Small intestine (tissue), 7 donors: ENCODE results near the gene SH3GL1. TPM values are rescaled to one million over a fixed set of nuclear protein-coding genes. Genes with fewer than 3 reads are reported as not detected.

ENCODE experiments used
- DNase-seq, 2 donors: peaks; one replicate each; pipeline versions ENCODE4 v3.0.0 to v3.0.0-alpha.2; 2013
- FAIRE-seq: peaks from 2 replicates; lab custom pipeline; 2012; peaks lifted over from hg19 to GRCh38; lab: Jason Lieb, UNC
- H3K27ac ChIP-seq, 3 donors: one replicate each; pipeline ENCODE4 v1.5.1; 2013; ENCODE audit warnings: low read length in 2 of 3, mild to moderate bottlenecking in 2 of 3, control low read depth in 1 of 3, inconsistent platforms in 1 of 3, low read depth in 1 of 3, moderate library complexity in 1 of 3
- H3K27me3 ChIP-seq, 3 donors: one replicate each; pipeline ENCODE4 v1.6.1; 2013; ENCODE audit warnings: low read length in 3 of 3, inconsistent platforms in 1 of 3; ENCODE audit not compliant: control insufficient read depth in 3 of 3, insufficient read depth in 3 of 3
- H3K36me3 ChIP-seq, 3 donors: one replicate each; pipeline ENCODE4 v1.6.1; 2013; ENCODE audit warnings: low read length in 3 of 3, inconsistent platforms in 1 of 3, low read depth in 1 of 3, mild to moderate bottlenecking in 1 of 3, moderate library complexity in 1 of 3; ENCODE audit not compliant: control insufficient read depth in 3 of 3, insufficient read depth in 2 of 3
- H3K4me1 ChIP-seq, 3 donors: one replicate each; pipeline ENCODE4 v1.6.1; 2013; ENCODE audit warnings: low read length in 2 of 3, inconsistent platforms in 1 of 3, low read depth in 1 of 3, mild to moderate bottlenecking in 1 of 3, moderate library complexity in 1 of 3; ENCODE audit not compliant: control insufficient read depth in 3 of 3, insufficient read depth in 2 of 3
- H3K4me3 ChIP-seq, 3 donors: one replicate each; pipeline ENCODE4 v1.5.1; 2013; ENCODE audit warnings: low read length in 3 of 3, control low read depth in 1 of 3, inconsistent platforms in 1 of 3, low read depth in 1 of 3, mild to moderate bottlenecking in 1 of 3, moderate library complexity in 1 of 3
- H3K9me3 ChIP-seq, 2 donors: one replicate each; pipeline ENCODE4 v1.6.1; 2013; ENCODE audit warnings: low read depth in 1 of 2, low read length in 1 of 2; ENCODE audit not compliant: control insufficient read depth in 2 of 2, insufficient read depth in 1 of 2
- WGBS, 3 donors: extraction: QIAGEN DNeasy Blood & Tissue Kit; methylation state at CpG; one replicate each; pipeline ENCODE4 v1.1.7; 2013; 5-methylcytosine and 5-hydroxymethylcytosine counted together
- polyA plus RNA-seq, 4 donors: library from polyadenylated mRNA; stranded (reverse) in 3 of 4; unstranded in 1 of 4; fragments of 200-250 nt in 3 of 4; fragments of 120-200 nt in 1 of 4; gene quantifications; one replicate each; pipeline versions ENCODE4 v1.2.1 to v1.2.3, GENCODE V29; 2013
- donor health status: healthy with polysubstance abuse.
- donor health status: control.
- donor health status: control.
- donor health status: Bipolar disorder and iron deficiency.
- donor health status: healthy.

SH3GL1 gene
- polyA plus RNA-seq, 4 donors, result 64.9 to 132 (median 104) TPM

GRCh38 chr19:4378886-4379285 lies 21.5 kb downstream of the SH3GL1 start:
- Histone ChIP-seq H3K4me3 (no peak overlapping the region), H3K27ac (peak overlapping the region; percentile 14 to 45 (median 19)), H3K4me1 (peaks cover 0 to 63% (median 20%) of the 10 kb centered on the region in 3 donors), H3K27me3 (no peaks in the 10 kb centered on the region), H3K36me3 (peaks cover 0 to 77% (median 2%) of the 10 kb centered on the region in 3 donors), H3K9me3 (no peaks in the 10 kb centered on the region)
- FAIRE-seq, result no peak
- DNase-seq, result no peak
- WGBS, 3 donors, result 78 to 87% (median 80%) methylated on average over 11 of the region's 11 CpGs

GRCh38 chr19:4376991-4377781 lies 23.2 kb downstream of the SH3GL1 start:
- DNase-seq, result peak in 1 of 2 donors; percentile 72
- 65 to 84% (median 74%) methylated on average over 23 of the region's 23 CpGs for WGBS, 3 donors
- Histone ChIP-seq H3K4me1 (peaks cover 5 to 77% (median 20%) of the 10 kb centered on the region in 3 donors), H3K27me3 (no peaks in the 10 kb centered on the region), H3K9me3 (no peaks in the 10 kb centered on the region), H3K4me3 (no peak overlapping the region), H3K36me3 (peaks cover 0 to 78% (median 0%) of the 10 kb centered on the region in 3 donors), H3K27ac (peak overlapping the region; percentile 6 to 87 (median 68))
- no peak for FAIRE-seq

- Histone ChIP-seq H3K4me1 (peaks cover 5 to 82% (median 20%) of the 10 kb centered on the region in 3 donors), H3K4me3 (no peak overlapping the region), H3K36me3 (peaks cover 0 to 80% (median 0%) of the 10 kb centered on the region in 3 donors), H3K9me3 (no peaks in the 10 kb centered on the region), H3K27me3 (no peaks in the 10 kb centered on the region), H3K27ac (peak overlapping the region; percentile 18 to 87 (median 87))
- DNase-seq, result no peak
- no peak for FAIRE-seq
- WGBS, 3 donors, result 75 to 92% (median 88%) methylated on average over 10 of the region's 10 CpGs
Measured at GRCh38 chr19:4376671-4376990, 23.7 kb downstream of the SH3GL1 start.

GRCh38 chr19:4376028-4376670 lies 24.2 kb downstream of the SH3GL1 start:
- no peak for FAIRE-seq
- H3K4me1 ChIP-seq, result peaks cover 5 to 84% (median 20%) of the 10 kb centered on the region in 3 donors

GRCh38 chr19:4375164-4376027 lies 25.0 kb downstream of the SH3GL1 start:
- WGBS, 3 donors, result 18 to 37% (median 33%) methylated on average over 14 to 16 of the region's 16 CpGs
- peak overlapping the region; percentile 77 to 87 (median 87) for H3K27ac ChIP-seq
- peak; percentile 86 to 94 for DNase-seq
- no peak overlapping the region for H3K4me3 ChIP-seq
- peaks cover 8 to 91% (median 20%) of the 10 kb centered on the region in 3 donors for H3K4me1 ChIP-seq
- FAIRE-seq, result no peak
- no peaks in the 10 kb centered on the region for H3K9me3 ChIP-seq
- no peaks in the 10 kb centered on the region for H3K27me3 ChIP-seq
- H3K36me3 ChIP-seq, result peaks cover 0 to 85% (median 0%) of the 10 kb centered on the region in 3 donors

More at GRCh38 chr19:4376028-4376670, 24.2 kb downstream of the SH3GL1 start:
- no peaks in the 10 kb centered on the region for H3K27me3 ChIP-seq
- no peaks in the 10 kb centered on the region for H3K9me3 ChIP-seq
- H3K27ac ChIP-seq, result peak overlapping the region; percentile 77 to 87 (median 87)
- no peak overlapping the region for H3K4me3 ChIP-seq
- DNase-seq, result no peak
- WGBS, 3 donors, result 64 to 80% (median 68%) methylated on average over 16 of the region's 16 CpGs
- peaks cover 0 to 83% (median 0%) of the 10 kb centered on the region in 3 donors for H3K36me3 ChIP-seq

- DNase-seq (peak; percentile 82 to 90), FAIRE-seq (no peak)
- Histone ChIP-seq H3K27me3 (no peaks in the 10 kb centered on the region), H3K9me3 (no peaks in the 10 kb centered on the region), H3K4me3 (no peak overlapping the region), H3K4me1 (peaks cover 10 to 92% (median 22%) of the 10 kb centered on the region in 3 donors), H3K27ac (peak overlapping the region; percentile 77 to 87 (median 87)), H3K36me3 (peaks cover 0 to 80% (median 0%) of the 10 kb centered on the region in 3 donors)
- 33 to 47% (median 47%) methylated on average over 27 of the region's 27 CpGs for WGBS, 3 donors
Measured at GRCh38 chr19:4374498-4375163, 25.7 kb downstream of the SH3GL1 start.

GRCh38 chr19:4373601-4374497 lies 26.5 kb downstream of the SH3GL1 start:
- Histone ChIP-seq H3K36me3 (peaks cover 0 to 77% (median 0%) of the 10 kb centered on the region in 3 donors), H3K9me3 (no peaks in the 10 kb centered on the region), H3K27ac (peak overlapping the region; percentile 59 to 87 (median 77)), H3K4me3 (no peak overlapping the region), H3K4me1 (peaks cover 10 to 95% (median 22%) of the 10 kb centered on the region in 3 donors), H3K27me3 (no peaks in the 10 kb centered on the region)
- DNase-seq, result no peak
- 64 to 89% (median 79%) methylated on average over 25 of the region's 25 CpGs for WGBS, 3 donors
- no peak for FAIRE-seq
